ENCODE results near the gene OLFM1. TPM values are rescaled to one million over a fixed set of nuclear protein-coding genes. Genes with fewer than 3 reads are reported as not detected.

The OLFM1 gene
- total RNA-seq, 1 experiment from 2014 or later = 3.5 TPM

DNA sequence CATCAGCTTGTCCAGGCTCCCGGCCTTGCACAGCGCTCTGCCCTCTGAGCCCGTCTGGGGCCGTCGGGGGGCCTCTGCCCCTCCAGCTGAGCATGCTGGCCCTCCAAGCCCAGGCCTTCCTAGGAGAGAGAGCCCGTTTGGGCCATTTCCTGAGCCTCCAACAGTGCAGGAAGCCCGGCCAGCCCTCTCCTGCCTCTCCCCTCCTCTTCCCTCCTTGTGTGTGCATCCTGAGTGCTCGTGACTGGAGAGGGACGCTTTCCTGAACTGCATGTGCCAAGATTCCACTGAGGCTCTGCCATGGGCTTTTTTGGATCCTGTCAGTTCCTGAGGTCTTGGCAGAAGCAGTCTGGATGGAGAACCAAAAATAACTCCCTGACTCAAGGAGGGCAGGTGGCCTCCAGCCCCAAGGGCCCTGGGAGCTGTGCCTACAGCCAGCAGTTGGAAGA is 15.6 kb downstream of the OLFM1 start:
- no peak overlapping the region for H3K27ac ChIP-seq (ENCODE audit: low read depth, low read length)
- ATAC-seq = no peak
- H3K4me3 ChIP-seq (replicated peaks in 1 of 2; ENCODE audit: low read depth in 1 of 2, low read length in 2 of 2) = no peak overlapping the region
- TF ChIP-seq ZNF274 (IDR thresholded peaks at IDR 0.05; ENCODE audit: low read depth, low read length) (no peak), POLR2AphosphoS5 (IDR thresholded peaks at IDR 0.05; ENCODE audit: low read depth, low read length) (no peak), FOSL1 (IDR thresholded peaks at IDR 0.05; ENCODE audit: low read depth) (no peak), CBX3 (IDR thresholded peaks at IDR 0.05; ENCODE audit: low read depth) (no peak)
- TF ChIP-seq, protein P1, sequence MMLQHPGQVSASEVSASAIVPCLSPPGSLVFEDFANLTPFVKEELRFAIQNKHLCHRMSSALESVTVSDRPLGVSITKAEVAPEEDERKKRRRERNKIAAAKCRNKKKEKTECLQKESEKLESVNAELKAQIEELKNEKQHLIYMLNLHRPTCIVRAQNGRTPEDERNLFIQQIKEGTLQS (IDR thresholded peaks at IDR 0.05) = no peak
- no peak overlapping the region for H3K9ac ChIP-seq (ENCODE audit: low read length)
- H4K20me1 ChIP-seq (ENCODE audit: insufficient read depth) = no peaks in the 10 kb centered on the region
- H3K36me3 ChIP-seq (ENCODE audit: control insufficient read depth in 1 of 2, insufficient read depth in 2 of 2, low read length in 2 of 2) = no peaks in the 10 kb centered on the region
- ChIA-PET POLR2A (no interaction called here), CTCF (no interaction called here), RAD21 (ENCODE audit: low non-redundant PET in 1 of 2, low total read pairs in 2 of 2, uncharacterized antibody in 2 of 2, unreplicated experiment in 2 of 2) (no interaction called here)
- no peaks in the 10 kb centered on the region for H3K79me2 ChIP-seq (ENCODE audit: insufficient read depth, low read length)
- no peak for DNase-seq (ENCODE audit: low read depth, low spot score)
- H3K9me2 ChIP-seq (ENCODE audit: insufficient read depth) = no peaks in the 10 kb centered on the region
- intact Hi-C loops (cut with micrococcal nuclease) = no loop called here
- H2AFZ ChIP-seq (ENCODE audit: low read depth, low read length, poor library complexity, severe bottlenecking) = no peak overlapping the region
- BruUV-seq (replicated peaks) = no TSS peak
- H3K4me1 ChIP-seq (ENCODE audit: control insufficient read depth in 1 of 2, insufficient read depth in 2 of 2, low read length in 2 of 2) = no peaks in the 10 kb centered on the region
- peaks cover 29% of the 10 kb centered on the region; the same call in 1 of the 2 replicates for H3K27me3 ChIP-seq (ENCODE audit: insufficient read depth, low read length)
- no peak overlapping the region for H3K4me2 ChIP-seq (ENCODE audit: low read length)
- no peaks in the 10 kb centered on the region for H3K9me3 ChIP-seq (ENCODE audit: control insufficient read depth in 1 of 2, insufficient read depth in 1 of 2, low read depth in 1 of 2, low read length in 2 of 2)

DNA sequence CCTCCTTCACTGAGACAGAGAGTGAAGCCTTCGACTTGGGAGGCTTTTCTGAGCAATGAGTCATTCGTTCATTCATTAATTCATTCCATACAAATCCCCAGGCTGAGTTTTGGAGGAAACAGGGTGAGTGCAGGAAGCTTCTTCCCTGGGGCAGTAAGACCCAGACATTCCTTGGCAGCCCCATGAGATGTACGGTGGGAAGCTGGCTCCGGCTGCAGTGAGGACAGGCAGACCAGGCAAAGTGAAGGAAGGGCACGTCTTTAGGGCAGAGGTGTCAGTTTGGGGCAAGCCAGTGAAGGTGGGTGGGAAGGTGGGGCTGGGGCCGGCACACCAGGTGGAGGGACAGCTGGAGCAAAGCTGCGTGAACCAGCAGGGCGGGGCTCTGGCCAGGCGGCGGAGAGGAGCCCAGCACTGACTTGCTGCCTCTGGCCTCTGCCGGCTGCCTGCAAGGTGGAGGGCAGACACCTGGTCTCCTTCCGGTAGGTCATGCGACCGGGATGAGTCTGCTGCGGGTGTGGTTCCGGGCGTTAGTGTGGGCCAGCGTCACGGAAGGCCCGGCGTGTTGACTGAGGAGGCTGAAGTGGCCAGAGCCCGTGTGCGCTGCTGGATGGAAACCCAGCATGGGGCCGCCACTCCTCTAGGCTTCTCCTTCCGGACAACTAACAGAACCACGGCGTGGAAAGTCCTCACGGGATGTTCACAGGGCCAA is 16.6 kb downstream of the OLFM1 start:
- BruUV-seq (replicated peaks) = no TSS peak
- peaks cover 29% of the 10 kb centered on the region; the same call in 1 of the 2 replicates for H3K27me3 ChIP-seq (ENCODE audit: insufficient read depth, low read length)
- RAD21 ChIA-PET (ENCODE audit: low non-redundant PET in 1 of 2, low total read pairs in 2 of 2, uncharacterized antibody in 2 of 2, unreplicated experiment in 2 of 2) = no interaction called here
- H3K9ac ChIP-seq (ENCODE audit: low read length) = no peak overlapping the region
- H3K4me1 ChIP-seq (ENCODE audit: control insufficient read depth in 1 of 2, insufficient read depth in 2 of 2, low read length in 2 of 2) = no peaks in the 10 kb centered on the region
- no peaks in the 10 kb centered on the region for H3K9me2 ChIP-seq (ENCODE audit: insufficient read depth)
- H3K79me2 ChIP-seq (ENCODE audit: insufficient read depth, low read length) = no peaks in the 10 kb centered on the region
- DNase-seq (ENCODE audit: low read depth, low spot score) (no peak), ATAC-seq (no peak)
- H3K9me3 ChIP-seq (ENCODE audit: control insufficient read depth in 1 of 2, insufficient read depth in 1 of 2, low read depth in 1 of 2, low read length in 2 of 2) = no peaks in the 10 kb centered on the region
- TF ChIP-seq FOSL1 (IDR thresholded peaks at IDR 0.05; ENCODE audit: low read depth) = no peak
- TF ChIP-seq SIN3A (IDR thresholded peaks at IDR 0.05; ENCODE audit: low read depth) = no peak
- TF ChIP-seq, protein P2, sequence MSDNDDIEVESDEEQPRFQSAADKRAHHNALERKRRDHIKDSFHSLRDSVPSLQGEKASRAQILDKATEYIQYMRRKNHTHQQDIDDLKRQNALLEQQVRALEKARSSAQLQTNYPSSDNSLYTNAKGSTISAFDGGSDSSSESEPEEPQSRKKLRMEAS (IDR thresholded peaks at IDR 0.05) = no peak
- TF ChIP-seq ZFX (IDR thresholded peaks at IDR 0.05) = no peak
- no peak overlapping the region for H2AFZ ChIP-seq (ENCODE audit: low read depth, low read length, poor library complexity, severe bottlenecking)
- H3K27ac ChIP-seq (ENCODE audit: low read depth, low read length) = no peak overlapping the region
- POLR2A ChIA-PET = no interaction called here
- no peaks in the 10 kb centered on the region for H4K20me1 ChIP-seq (ENCODE audit: insufficient read depth)
- H3K36me3 ChIP-seq (ENCODE audit: control insufficient read depth in 1 of 2, insufficient read depth in 2 of 2, low read length in 2 of 2) = no peaks in the 10 kb centered on the region
- no peak overlapping the region for H3K4me2 ChIP-seq (ENCODE audit: low read length)
- CTCF ChIA-PET = no interaction called here
- intact Hi-C loops (cut with micrococcal nuclease) = no loop called here
- H3K4me3 ChIP-seq (replicated peaks in 1 of 2; ENCODE audit: low read depth in 1 of 2, low read length in 2 of 2) = no peak overlapping the region
